HL-60 (cell line): ENCODE data around the gene ZNRF2.

Source experiments
- DNase-seq, 2 experiments: peaks; one replicate each; pipeline ENCODE4 v3.0.0-alpha.2; 2010 to 2020; ENCODE audit warnings: low read depth in 1 of 2, low spot score in 1 of 2
- H3K27ac ChIP-seq: fragments of 250-450 bp; sonication (Bioruptor Pico); replicated peaks from 2 replicates; pipeline ENCODE4 v1.5.1; 2020; ENCODE audit warnings: mild to moderate bottlenecking, moderate library complexity
- H3K27me3 ChIP-seq: fragments of 250-450 bp; sonication (Bioruptor Pico); 2 replicates; pipeline ENCODE4 v1.5.1; 2021; ENCODE audit warnings: mild to moderate bottlenecking, moderate library complexity; ENCODE audit not compliant: insufficient read depth, poor library complexity, severe bottlenecking
- H3K4me3 ChIP-seq: replicated peaks from 2 replicates; pipeline ENCODE4 v1.5.1; 2011; ENCODE audit warnings: mild to moderate bottlenecking, control low read depth, low read length; ENCODE audit not compliant: insufficient read depth
- CTCF ChIP-seq: IDR thresholded peaks from one replicate; pipeline ENCODE4 v1.5.1; 2011; ENCODE audit warnings: low read length, control low read depth, inconsistent platforms; ENCODE audit not compliant: insufficient read depth
- GABPA ChIP-seq: IDR thresholded peaks from 2 replicates; pipeline ENCODE4 v1.6.1; 2012; ENCODE audit warnings: low read depth
- POLR2AphosphoS5 ChIP-seq: IDR thresholded peaks from 2 replicates; pipeline ENCODE4 v1.6.1; 2012; ENCODE audit warnings: low read depth
- SPI1 ChIP-seq: IDR thresholded peaks from 2 replicates; pipeline ENCODE4 v1.6.1; 2012; ENCODE audit warnings: low read depth, mild to moderate bottlenecking, borderline replicate concordance
- TF ChIP-seq, protein P1 (sequence below): IDR thresholded peaks from 2 replicates; pipeline ENCODE4 v1.6.1; 2012; ENCODE audit warnings: low read depth; ENCODE audit not compliant: insufficient replicate concordance

ZNRF2 gene

GRCh38 chr7:30330134-30331111 lies 46.0 kb downstream of the ZNRF2 start:
- no peaks in the 10 kb centered on the region for H3K27me3 ChIP-seq
- TF ChIP-seq CTCF = no peak
- no peak for TF ChIP-seq POLR2AphosphoS5
- TF ChIP-seq GABPA = no peak
- TF ChIP-seq, protein P1, sequence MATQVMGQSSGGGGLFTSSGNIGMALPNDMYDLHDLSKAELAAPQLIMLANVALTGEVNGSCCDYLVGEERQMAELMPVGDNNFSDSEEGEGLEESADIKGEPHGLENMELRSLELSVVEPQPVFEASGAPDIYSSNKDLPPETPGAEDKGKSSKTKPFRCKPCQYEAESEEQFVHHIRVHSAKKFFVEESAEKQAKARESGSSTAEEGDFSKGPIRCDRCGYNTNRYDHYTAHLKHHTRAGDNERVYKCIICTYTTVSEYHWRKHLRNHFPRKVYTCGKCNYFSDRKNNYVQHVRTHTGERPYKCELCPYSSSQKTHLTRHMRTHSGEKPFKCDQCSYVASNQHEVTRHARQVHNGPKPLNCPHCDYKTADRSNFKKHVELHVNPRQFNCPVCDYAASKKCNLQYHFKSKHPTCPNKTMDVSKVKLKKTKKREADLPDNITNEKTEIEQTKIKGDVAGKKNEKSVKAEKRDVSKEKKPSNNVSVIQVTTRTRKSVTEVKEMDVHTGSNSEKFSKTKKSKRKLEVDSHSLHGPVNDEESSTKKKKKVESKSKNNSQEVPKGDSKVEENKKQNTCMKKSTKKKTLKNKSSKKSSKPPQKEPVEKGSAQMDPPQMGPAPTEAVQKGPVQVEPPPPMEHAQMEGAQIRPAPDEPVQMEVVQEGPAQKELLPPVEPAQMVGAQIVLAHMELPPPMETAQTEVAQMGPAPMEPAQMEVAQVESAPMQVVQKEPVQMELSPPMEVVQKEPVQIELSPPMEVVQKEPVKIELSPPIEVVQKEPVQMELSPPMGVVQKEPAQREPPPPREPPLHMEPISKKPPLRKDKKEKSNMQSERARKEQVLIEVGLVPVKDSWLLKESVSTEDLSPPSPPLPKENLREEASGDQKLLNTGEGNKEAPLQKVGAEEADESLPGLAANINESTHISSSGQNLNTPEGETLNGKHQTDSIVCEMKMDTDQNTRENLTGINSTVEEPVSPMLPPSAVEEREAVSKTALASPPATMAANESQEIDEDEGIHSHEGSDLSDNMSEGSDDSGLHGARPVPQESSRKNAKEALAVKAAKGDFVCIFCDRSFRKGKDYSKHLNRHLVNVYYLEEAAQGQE = no peak
- no peak for TF ChIP-seq SPI1
- no peak overlapping the region for H3K4me3 ChIP-seq
- H3K27ac ChIP-seq = no peak overlapping the region
- peak; percentile 14 to 16 for DNase-seq

GRCh38 chr7:30331338-30331737 lies 46.9 kb downstream of the ZNRF2 start:
- H3K4me3 ChIP-seq = no peak overlapping the region
- no peak for DNase-seq
- no peak for TF ChIP-seq GABPA
- TF ChIP-seq SPI1 = no peak
- TF ChIP-seq, protein P1 = no peak
- TF ChIP-seq POLR2AphosphoS5 = no peak
- no peak for TF ChIP-seq CTCF
- no peak overlapping the region for H3K27ac ChIP-seq
- no peaks in the 10 kb centered on the region for H3K27me3 ChIP-seq

GRCh38 chr7:30332549-30332948 lies 48.2 kb downstream of the ZNRF2 start:
- TF ChIP-seq GABPA (no peak), POLR2AphosphoS5 (no peak), CTCF (no peak), SPI1 (no peak)
- TF ChIP-seq, protein P1 = no peak
- H3K27me3 ChIP-seq = no peaks in the 10 kb centered on the region
- no peak overlapping the region for H3K4me3 ChIP-seq
- no peak for DNase-seq
- no peak overlapping the region for H3K27ac ChIP-seq
